Esophagus squamous epithelium (tissue), 4 donors: Measurements from ENCODE around the gene RMI1.

Experiments
- CTCF ChIP-seq, 6 experiments: fragments of 450-650 bp in 4 of 6; fragments of 200-600 bp in 2 of 6; sonication (generic) in 2 of 6; IDR thresholded peaks; one replicate each; pipeline ENCODE4 v1.5.1; 2016 to 2019; ENCODE audit warnings: antibody characterized with exemption in 6 of 6, mild to moderate bottlenecking in 4 of 6, moderate library complexity in 4 of 6
- POLR2A ChIP-seq, 4 donors: fragments of 450-650 bp; IDR thresholded peaks; one replicate each; pipeline ENCODE4 v1.6.1; 2017; ENCODE audit warnings: antibody characterized with exemption in 4 of 4, mild to moderate bottlenecking in 4 of 4, moderate library complexity in 3 of 4

DNA sequence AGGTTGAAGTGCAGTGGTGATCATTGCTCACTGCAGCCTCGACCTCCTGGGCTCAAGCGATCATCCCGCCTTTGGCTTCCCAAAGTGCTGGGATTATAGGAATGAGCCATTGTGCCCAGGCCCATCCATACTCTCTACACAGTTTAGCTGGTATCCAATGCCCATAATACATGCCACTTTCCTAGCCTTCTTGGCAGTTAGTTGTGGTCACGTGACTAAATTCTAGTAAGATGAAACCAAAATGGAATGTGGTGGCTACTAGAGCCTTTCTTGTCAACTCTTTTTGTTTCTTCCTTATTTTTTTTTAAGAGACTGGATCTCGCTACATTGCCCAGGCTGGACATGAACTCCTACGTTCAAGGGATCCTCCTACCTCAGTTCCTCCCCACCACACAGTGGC lies 44.1 kb upstream of the RMI1 start:
- no peak for TF ChIP-seq POLR2A (IDR thresholded peaks at IDR 0.05)
- TF ChIP-seq CTCF (IDR thresholded peaks at IDR 0.05) = no peak
